Activated CD8-positive, alpha-beta T cell treated with anti-CD3 and anti-CD28 coated beads, Interleukin-2, amount 10 ng/mL, durations not matched to agents 7 days and 5 days (primary cell): ENCODE data around the gene RNF144A. TPM values are rescaled to one million over a fixed set of nuclear protein-coding genes. Genes with fewer than 3 reads are reported as not detected.

Experiments
- ATAC-seq: fragments of 150-1000 bp; cut with Tn5 transposase; one replicate; pipeline ENCODE4 v1.10.0; 2021; ENCODE audit warnings: moderate library complexity
- CTCF ChIA-PET: fragments of 350-600 bp; sonication (Branson Sonifier 250); formaldehyde crosslinking; loops from one replicate; lab custom pipeline; 2021; ENCODE audit warnings: antibody characterized with exemption; lab: Charles Lee
- POLR2A ChIA-PET: fragments of 350-600 bp; sonication (Branson Sonifier 250); formaldehyde crosslinking; loops from one replicate; lab custom pipeline; 2021; ENCODE audit warnings: antibody characterized with exemption; lab: Charles Lee
- DNase-seq: peaks from one replicate; pipeline ENCODE4 v3.0.0-alpha.2; 2020
- H3K27ac Mint-ChIP-seq: one replicate; pipeline ENCODE4 v1.8.0; 2021; ENCODE audit warnings: mild to moderate bottlenecking, mixed read lengths
- H3K27me3 Mint-ChIP-seq: one replicate; pipeline ENCODE4 v1.8.0; 2021; ENCODE audit warnings: low read depth, mixed read lengths
- H3K36me3 Mint-ChIP-seq: one replicate; pipeline ENCODE4 v1.8.0; 2021; ENCODE audit warnings: low read depth, mixed read lengths
- H3K4me1 Mint-ChIP-seq: one replicate; pipeline ENCODE4 v1.8.0; 2021; ENCODE audit warnings: low read depth, mixed read lengths
- H3K4me3 Mint-ChIP-seq: one replicate; pipeline ENCODE4 v1.8.0; 2021; ENCODE audit warnings: mild to moderate bottlenecking, mixed read lengths
- H3K9me3 Mint-ChIP-seq: one replicate; pipeline ENCODE4 v1.8.0; 2022; ENCODE audit warnings: mixed read lengths; ENCODE audit not compliant: insufficient read depth
- total RNA-seq, 2 experiments: library from RNA; stranded (reverse); gene quantifications; one replicate each; pipeline ENCODE4 v1.2.3, GENCODE V29; 2021

The RNF144A gene
- total RNA-seq, 2 experiments from 2014 or later = 76.9 to 87.0 TPM

- POLR2A ChIA-PET = interaction anchor here (0.5 kb wide), 1 partner anchor 1653 kb away, joined by 3 read pairs; no protein-coding TSS in a partner anchor
- peaks cover 34% of the 10 kb centered on the region for H3K36me3 Mint-ChIP-seq
- no peak for ATAC-seq
- H3K27ac Mint-ChIP-seq = no peak overlapping the region
- no peaks in the 10 kb centered on the region for H3K27me3 Mint-ChIP-seq
- DNase-seq = no peak
- CTCF ChIA-PET = interaction anchor here (0.7 to 1.4 kb wide), 2 partner anchors 24 to 60 kb away, joined by 3 to 4 read pairs; no protein-coding TSS in a partner anchor
- no peak overlapping the region for H3K4me3 Mint-ChIP-seq
- no peaks in the 10 kb centered on the region for H3K9me3 Mint-ChIP-seq
- no peaks in the 10 kb centered on the region for H3K4me1 Mint-ChIP-seq
These were observed 156.7 kb downstream of the RNF144A start for GRCh38 chr2:7073901-7074300.

GRCh38 chr2:7075834-7076233 is 158.6 kb downstream of the RNF144A start:
- no peaks in the 10 kb centered on the region for H3K27me3 Mint-ChIP-seq
- no peak overlapping the region for H3K4me3 Mint-ChIP-seq
- no peaks in the 10 kb centered on the region for H3K4me1 Mint-ChIP-seq
- ChIA-PET CTCF (no interaction called here), POLR2A (no interaction called here)
- no peaks in the 10 kb centered on the region for H3K9me3 Mint-ChIP-seq
- no peak overlapping the region for H3K27ac Mint-ChIP-seq
- H3K36me3 Mint-ChIP-seq = peaks cover 25% of the 10 kb centered on the region
- no peak for DNase-seq
- ATAC-seq = no peak

DNA sequence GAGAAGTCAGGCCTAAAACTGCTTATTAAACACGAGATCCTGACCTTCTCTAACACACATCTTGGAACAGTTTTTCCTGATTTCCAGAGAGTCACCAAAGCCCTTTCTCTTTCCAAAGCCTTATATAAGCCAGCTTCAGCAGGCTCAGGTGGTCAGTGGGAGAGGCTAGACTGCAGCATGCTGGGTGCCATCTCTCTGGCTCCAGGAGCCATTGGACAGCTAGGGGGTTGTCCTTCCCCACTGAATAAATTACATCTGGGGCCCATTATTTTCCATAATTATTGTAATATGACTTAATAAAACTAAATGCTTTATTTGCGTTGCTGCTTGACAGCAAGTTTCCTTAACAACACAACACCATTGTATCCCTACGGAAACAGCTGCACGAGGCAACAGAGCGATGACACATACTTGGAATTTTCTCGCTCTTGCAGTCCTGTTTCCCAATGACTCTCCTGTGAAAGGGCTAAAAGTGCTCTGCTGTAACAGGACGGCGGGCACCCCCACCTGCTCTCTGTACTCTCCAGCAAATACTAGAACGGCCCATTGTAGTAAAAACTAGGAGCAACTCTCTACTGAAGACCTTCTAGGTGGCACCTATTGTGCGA is 160.6 kb downstream of the RNF144A start:
- DNase-seq = no peak
- ATAC-seq = no peak
- Mint-ChIP-seq H3K27me3 (no peaks in the 10 kb centered on the region), H3K9me3 (no peaks in the 10 kb centered on the region), H3K4me1 (no peaks in the 10 kb centered on the region), H3K27ac (no peak overlapping the region), H3K4me3 (no peak overlapping the region), H3K36me3 (peaks cover 17% of the 10 kb centered on the region)
- ChIA-PET POLR2A (no interaction called here), CTCF (no interaction called here)

GRCh38 chr2:7083580-7084509 is 166.6 kb downstream of the RNF144A start:
- ChIA-PET CTCF (interaction anchor here (0.7 to 1.9 kb wide), 9 partner anchors 12 to 236 kb away, joined by 3 to 8 read pairs (median 3); no protein-coding TSS in a partner anchor), POLR2A (no interaction called here)
- peaks cover 6% of the 10 kb centered on the region for H3K4me1 Mint-ChIP-seq
- peaks cover 9% of the 10 kb centered on the region for H3K36me3 Mint-ChIP-seq
- no peaks in the 10 kb centered on the region for H3K9me3 Mint-ChIP-seq
- peak; percentile 56 for DNase-seq
- no peak overlapping the region for H3K4me3 Mint-ChIP-seq
- no peaks in the 10 kb centered on the region for H3K27me3 Mint-ChIP-seq
- ATAC-seq = peak; percentile 33
- H3K27ac Mint-ChIP-seq = peak overlapping the region; percentile 32

GRCh38 chr2:7084601-7085000 is 167.4 kb downstream of the RNF144A start:
- ChIA-PET CTCF (interaction anchor here (0.7 to 1.9 kb wide), 8 partner anchors 12 to 237 kb away, joined by 3 to 8 read pairs (median 3); no protein-coding TSS in a partner anchor), POLR2A (no interaction called here)
- H3K9me3 Mint-ChIP-seq = no peaks in the 10 kb centered on the region
- H3K4me1 Mint-ChIP-seq = peaks cover 6% of the 10 kb centered on the region
- H3K27me3 Mint-ChIP-seq = no peaks in the 10 kb centered on the region
- ATAC-seq (no peak), DNase-seq (no peak)
- H3K36me3 Mint-ChIP-seq = peaks cover 9% of the 10 kb centered on the region
- H3K4me3 Mint-ChIP-seq = no peak overlapping the region
- no peak overlapping the region for H3K27ac Mint-ChIP-seq

DNA sequence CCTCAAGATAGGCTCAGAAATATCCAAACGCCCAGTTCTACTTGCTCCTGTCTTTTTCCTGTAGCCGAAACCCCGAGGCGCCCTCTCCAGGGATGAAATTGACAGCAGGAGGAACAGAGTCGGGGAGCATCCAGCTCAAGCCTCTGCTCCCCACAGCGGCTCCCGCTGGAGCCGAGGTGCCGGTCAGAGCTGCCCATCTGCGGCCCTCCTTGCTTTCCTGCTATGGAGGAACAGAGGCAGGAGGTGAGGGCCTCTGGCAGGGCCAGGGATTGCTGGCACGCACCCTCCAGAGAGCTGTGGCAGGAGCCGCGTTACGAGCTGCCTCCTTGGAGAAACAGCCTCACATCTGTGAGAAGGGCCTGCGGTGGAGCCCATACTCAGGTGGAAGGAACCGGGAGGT is 172.1 kb downstream of the RNF144A start:
- CTCF ChIA-PET = no interaction called here
- no peak for ATAC-seq
- Mint-ChIP-seq H3K9me3 (no peaks in the 10 kb centered on the region), H3K36me3 (peaks cover 3% of the 10 kb centered on the region), H3K4me3 (no peak overlapping the region), H3K4me1 (peaks cover under 1% of the 10 kb centered on the region), H3K27me3 (no peaks in the 10 kb centered on the region), H3K27ac (no peak overlapping the region)
- POLR2A ChIA-PET = no interaction called here
- no peak for DNase-seq

DNA sequence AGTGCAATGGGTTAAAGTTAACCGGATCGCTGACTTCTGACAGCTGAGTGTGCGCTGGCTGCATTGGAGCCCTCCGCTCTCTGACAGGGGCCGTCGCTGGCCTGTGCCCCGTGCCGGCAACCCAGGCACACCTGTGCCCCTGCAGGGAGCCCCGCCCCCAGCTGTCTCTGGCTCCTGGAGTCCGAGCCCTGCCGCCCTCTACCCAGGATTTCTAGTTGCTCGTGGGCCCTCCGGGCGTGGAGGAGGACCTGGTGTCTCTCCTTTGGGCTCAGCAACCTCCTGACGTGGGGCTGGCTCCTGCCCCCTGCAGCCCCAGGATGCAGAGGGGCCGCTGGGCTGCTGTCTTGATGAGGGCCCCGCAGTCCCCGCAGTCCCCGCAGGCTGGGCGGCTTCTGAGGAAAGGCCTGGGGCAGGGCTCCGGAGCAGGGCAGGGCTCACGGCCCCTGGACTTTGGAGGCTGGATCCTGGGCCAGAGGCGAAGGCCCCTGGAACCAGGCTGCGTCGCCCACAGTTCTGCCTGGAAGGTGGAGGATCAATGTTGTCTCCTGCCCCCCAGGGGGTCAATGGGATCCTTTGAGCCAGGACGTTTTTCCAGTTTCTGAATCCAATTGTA is 172.8 kb downstream of the RNF144A start:
- Mint-ChIP-seq H3K4me1 (no peaks in the 10 kb centered on the region), H3K4me3 (no peak overlapping the region), H3K27me3 (no peaks in the 10 kb centered on the region), H3K36me3 (no peaks in the 10 kb centered on the region), H3K27ac (no peak overlapping the region), H3K9me3 (no peaks in the 10 kb centered on the region)
- ATAC-seq (no peak), DNase-seq (no peak)
- POLR2A ChIA-PET = no interaction called here
- CTCF ChIA-PET = no interaction called here

DNA sequence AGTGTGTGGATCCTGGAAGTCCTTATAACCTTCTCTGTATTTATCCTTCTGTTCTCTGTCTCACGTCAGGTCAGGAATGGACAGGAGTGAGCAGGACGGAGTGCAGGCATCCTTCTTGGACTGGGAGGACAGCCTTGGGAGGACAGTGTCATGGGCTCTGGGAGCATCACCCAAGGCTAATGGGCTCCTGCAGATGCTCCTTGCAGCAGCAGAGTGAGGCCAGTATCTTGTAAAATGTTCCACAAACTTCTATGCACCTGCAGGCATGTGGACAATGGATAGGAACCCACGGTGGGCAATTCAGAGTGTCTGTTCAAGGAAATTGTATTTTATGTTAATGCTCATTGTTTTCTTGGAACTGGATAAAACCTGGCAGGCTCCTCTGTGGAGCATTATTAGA is 176.2 kb downstream of the RNF144A start:
- ATAC-seq (no peak), DNase-seq (no peak)
- CTCF ChIA-PET = interaction anchor here (0.7 kb wide), 1 partner anchor 10 kb away, joined by 3 read pairs; no protein-coding TSS in a partner anchor
- H3K4me3 Mint-ChIP-seq = no peak overlapping the region
- no peaks in the 10 kb centered on the region for H3K27me3 Mint-ChIP-seq
- peaks cover 8% of the 10 kb centered on the region for H3K4me1 Mint-ChIP-seq
- H3K27ac Mint-ChIP-seq = no peak overlapping the region
- POLR2A ChIA-PET = no interaction called here
- H3K9me3 Mint-ChIP-seq = no peaks in the 10 kb centered on the region
- H3K36me3 Mint-ChIP-seq = no peaks in the 10 kb centered on the region

Other genes starting within 250 kb of the RNF144A start
- 10 to 100 TPM; 84.0 to 90.8 TPM for gene CMPK2, start 51.5 kb upstream of the RNF144A start, total RNA-seq
- 10 to 100 TPM; 72.4 to 74.5 TPM for gene RSAD2, start 39.6 kb upstream of the RNF144A start, total RNA-seq